Activated naive CD4-positive, alpha-beta T cell treated with anti-CD3 and anti-CD28 coated beads, Interleukin-2, amount 50 U/mL, for 72 hours (primary cell): Measurements from ENCODE around the gene CD38. TPM values are rescaled to one million over a fixed set of nuclear protein-coding genes. Genes with fewer than 3 reads are reported as not detected.
A peak's percentile ranks its signal among the peaks of the same experiment; 100 is the strongest.
"Not testable (repeated sequence)": the region's sequence is repeated elsewhere in the genome, so short reads cannot be mapped to it uniquely, and the experiment has no call there.

Source experiments
- ATAC-seq, 2 donors: fragments of 150-1000 bp; cut with Tn5 transposase; 2 replicates each; pipeline ENCODE4 v1.10.0; 2021; ENCODE audit warnings: mild to moderate bottlenecking in 2 of 2, moderate library complexity in 2 of 2
- DNase-seq, 2 donors: peaks; one replicate each; pipeline ENCODE4 v3.0.0; 2021 to 2022; ENCODE audit warnings: low spot score in 2 of 2
- H3K27ac Mint-ChIP-seq, 2 donors: one replicate each; pipeline ENCODE4 v1.8.0; 2022; ENCODE audit warnings: mild to moderate bottlenecking in 2 of 2, mixed read lengths in 2 of 2
- H3K36me3 Mint-ChIP-seq, 2 donors: one replicate each; pipeline ENCODE4 v1.8.0; 2022; ENCODE audit warnings: mixed read lengths in 2 of 2
- H3K9me3 Mint-ChIP-seq, 2 donors: one replicate each; pipeline ENCODE4 v1.8.0; 2022; ENCODE audit warnings: mixed read lengths in 2 of 2
- total RNA-seq, 2 donors: library from RNA; stranded (reverse); gene quantifications; one replicate each; pipeline ENCODE4 v1.2.3, GENCODE V29; 2022

The CD38 gene
- total RNA-seq, 2 donors from 2014 or later: 10.7 to 32.8 TPM

DNA sequence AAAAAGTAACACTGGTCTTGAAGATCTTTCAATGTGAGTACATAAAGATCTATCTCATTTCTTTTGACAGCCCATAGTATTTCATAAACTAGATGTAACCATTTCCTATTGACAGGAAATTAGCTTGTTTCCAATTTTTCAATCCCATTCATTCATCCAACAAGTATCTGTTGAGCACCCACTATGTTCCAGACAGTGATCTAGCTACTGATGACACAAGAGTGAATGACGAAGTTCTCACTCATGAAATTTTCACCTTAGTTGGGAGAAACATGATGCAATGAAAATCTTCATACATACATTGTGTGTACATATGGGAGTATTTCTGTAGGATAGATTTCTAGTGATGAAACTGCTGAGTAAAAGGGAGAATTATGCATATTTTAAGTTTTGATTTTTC lies 1.7 kb downstream of the CD38 start:
- DNase-seq: no peak
- peaks cover 9 to 45% of the 10 kb centered on the region in 2 donors for H3K36me3 Mint-ChIP-seq
- ATAC-seq: no peak
- H3K27ac Mint-ChIP-seq: peak overlapping the region; percentile 78 to 81
- H3K9me3 Mint-ChIP-seq: no peaks in the 10 kb centered on the region

DNA sequence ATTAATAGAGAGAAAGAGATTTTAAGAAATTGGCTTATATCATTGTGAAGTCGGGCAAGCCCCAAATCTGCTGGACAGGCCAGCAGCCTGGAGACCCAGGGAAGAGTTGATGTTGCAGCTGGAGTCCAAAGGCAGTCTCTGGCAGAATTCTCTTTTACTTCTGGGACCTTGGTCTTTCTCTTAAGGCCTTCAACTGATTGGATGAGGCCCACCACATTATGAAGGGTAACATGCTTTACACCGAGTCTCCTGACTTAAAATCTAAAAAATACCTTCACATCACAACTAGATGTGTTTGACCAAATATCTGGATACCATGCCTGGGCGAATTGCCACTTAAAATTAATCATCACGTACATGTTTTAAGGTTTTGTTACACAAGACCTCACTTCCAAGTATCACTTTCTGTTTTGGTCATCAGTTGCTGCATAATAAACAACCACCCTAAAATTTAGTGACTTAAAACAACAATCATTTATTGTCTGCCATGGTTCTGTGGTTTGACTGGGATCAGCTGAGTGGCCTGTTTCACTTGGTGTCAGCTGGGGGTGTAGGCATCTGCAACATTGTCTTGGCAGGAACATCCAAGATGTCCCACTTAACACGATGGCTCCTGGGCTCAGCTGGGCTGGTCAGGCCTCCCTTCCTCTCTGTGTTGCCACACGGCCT lies 3.4 kb downstream of the CD38 start:
- DNase-seq (no peak), ATAC-seq (peak in 1 of 2 donors; percentile 66)
- Mint-ChIP-seq H3K36me3 (peaks cover 22 to 61% of the 10 kb centered on the region in 2 donors), H3K9me3 (no peaks in the 10 kb centered on the region), H3K27ac (peak overlapping the region; percentile 3 to 59)

DNA sequence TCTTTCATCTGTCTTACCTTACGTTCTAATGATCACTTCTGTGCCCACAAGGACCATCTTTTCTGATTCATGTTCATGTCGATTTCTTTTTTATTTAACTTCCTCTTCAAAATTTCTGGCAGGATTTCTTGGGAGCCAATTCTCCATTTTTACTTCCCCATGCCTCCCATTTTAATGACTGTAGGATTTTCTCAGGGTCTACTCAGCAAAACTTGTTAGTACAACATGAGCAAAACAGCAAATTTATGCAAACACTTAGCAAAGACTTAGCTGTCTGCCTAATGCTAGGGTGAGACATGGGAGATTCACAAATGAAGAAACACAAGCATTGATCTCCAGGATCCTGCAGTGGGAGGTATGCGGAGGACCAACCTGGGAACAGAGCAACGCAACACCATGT lies 5.5 kb downstream of the CD38 start:
- DNase-seq: no peak
- ATAC-seq: no peak
- peaks cover 28 to 77% of the 10 kb centered on the region in 2 donors for H3K36me3 Mint-ChIP-seq
- H3K27ac Mint-ChIP-seq: no peak overlapping the region
- H3K9me3 Mint-ChIP-seq: no peaks in the 10 kb centered on the region

DNA sequence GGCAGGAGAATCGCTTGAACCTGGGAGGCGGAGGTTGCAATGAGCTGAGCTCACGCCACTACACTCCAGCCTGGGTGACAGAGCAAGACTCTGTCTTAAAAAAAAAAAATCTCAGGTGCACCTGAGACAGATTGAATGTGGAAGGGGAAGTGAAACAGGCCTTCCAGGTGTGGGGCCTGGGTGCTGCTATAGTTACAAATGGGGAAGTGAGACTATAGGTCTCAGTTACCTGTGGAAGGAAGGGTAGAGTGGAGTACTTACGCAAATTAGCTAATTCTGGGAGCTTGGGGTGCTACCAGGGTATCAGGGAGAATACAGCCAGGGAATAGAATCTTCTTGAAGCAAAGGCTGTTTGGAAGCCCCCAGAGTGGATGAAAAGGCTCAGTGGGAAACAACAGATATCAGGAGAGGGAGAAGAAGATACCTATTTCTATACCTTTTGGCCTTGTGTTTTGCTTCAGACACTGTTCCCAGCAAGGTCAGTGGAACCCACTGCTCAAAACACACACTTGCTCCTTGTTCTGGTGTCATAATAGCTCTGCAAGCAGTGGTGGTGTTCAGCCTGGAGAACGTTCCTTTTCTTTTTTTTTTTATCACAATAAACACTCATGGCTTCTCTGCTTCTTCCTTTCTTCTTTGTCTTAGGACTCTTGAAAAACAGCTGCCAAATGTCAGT lies 7.0 kb downstream of the CD38 start:
- peak overlapping the region in 1 of 2 donors; percentile 44 for H3K27ac Mint-ChIP-seq
- H3K9me3 Mint-ChIP-seq: no peaks in the 10 kb centered on the region
- peaks cover 28 to 72% of the 10 kb centered on the region in 2 donors for H3K36me3 Mint-ChIP-seq
- ATAC-seq (no peak), DNase-seq (no peak)

DNA sequence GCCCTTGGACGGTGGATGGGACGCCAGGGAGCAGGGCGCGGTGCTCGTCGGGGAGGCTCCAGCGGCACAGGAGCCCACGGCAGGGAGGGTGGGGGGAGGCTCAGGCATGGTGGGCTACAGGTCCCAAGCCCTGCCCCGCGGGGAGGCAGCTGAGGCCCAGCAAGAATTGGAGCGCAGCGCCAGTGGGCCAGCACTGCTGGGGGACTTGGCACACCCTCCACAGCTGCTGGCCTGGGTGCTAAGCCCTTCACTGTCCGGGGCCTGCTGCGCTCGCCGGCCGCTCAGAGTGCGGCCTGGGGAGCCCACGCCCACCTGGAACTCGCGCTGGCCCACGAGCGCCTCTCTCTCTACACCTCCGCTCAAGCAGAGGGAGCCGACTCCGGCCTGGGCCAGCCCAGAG lies 8.6 kb downstream of the CD38 start:
- H3K27ac Mint-ChIP-seq: no peak overlapping the region
- DNase-seq (no peak), ATAC-seq (no peak)
- no peaks in the 10 kb centered on the region for H3K9me3 Mint-ChIP-seq
- H3K36me3 Mint-ChIP-seq: peaks cover 28 to 63% of the 10 kb centered on the region in 2 donors

DNA sequence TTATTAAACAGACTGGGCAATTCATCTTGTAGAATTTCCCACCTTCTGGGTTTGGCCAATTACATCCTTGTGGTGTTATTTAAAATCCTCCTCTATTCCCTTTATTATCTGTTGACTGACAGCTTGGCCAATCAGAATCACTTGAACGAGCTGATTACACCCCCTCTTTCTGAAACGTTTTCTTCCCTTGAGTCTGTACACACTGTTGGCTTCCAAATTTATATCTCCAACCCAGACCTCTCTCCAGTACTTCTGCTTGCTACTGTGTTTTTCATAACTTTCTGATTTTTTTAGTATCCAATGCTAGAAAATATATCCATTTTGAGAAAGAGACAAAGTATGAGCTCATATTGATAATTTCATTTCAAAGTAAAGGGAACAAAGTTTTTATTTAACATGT lies 14.8 kb downstream of the CD38 start:
- H3K36me3 Mint-ChIP-seq: peaks cover 5 to 16% of the 10 kb centered on the region in 2 donors

DNA sequence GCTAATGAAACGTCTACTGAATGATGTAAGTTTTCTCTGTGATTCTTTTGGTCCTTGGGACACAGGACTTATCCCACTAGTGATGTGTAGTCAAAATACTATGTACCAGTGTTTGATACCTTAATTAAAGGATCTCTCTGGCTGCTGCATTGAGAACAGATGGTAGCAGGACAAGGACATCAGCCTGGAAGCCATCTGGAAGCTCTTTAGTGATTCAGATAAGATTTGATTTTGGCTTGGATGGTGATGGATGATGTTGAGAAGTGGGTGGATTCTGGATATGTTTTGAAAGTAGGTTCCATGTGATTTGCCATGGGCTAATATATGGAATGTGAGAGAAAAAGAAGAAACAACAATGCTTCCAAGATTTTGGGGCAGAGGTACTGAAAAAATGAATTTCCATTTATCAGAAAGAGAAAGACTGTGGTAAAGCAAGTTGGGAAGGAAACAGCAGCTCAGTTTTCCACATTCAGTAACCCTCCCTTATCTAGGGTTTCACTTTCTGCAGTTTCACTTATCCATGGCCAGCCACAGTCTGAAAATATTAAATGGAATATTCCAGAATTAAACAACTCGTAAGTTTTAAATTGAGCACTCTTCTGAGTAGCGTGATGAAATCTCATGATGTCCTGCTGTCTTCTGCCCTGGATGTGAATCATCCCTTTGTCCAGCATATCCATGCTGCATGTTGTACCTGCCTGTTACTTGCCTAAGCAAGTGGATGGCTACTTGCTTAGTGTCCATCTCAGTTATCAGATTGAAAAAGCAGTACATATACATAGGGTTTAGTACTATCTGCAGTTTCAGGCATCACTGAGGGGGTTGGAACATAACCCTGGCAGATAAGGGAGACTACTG lies 15.6 kb downstream of the CD38 start:
- ATAC-seq: peak in 1 of 2 donors; percentile 8
- H3K36me3 Mint-ChIP-seq: peaks cover 0 to 10% of the 10 kb centered on the region in 2 donors

More for the DNA sequence above, 14.8 kb downstream of the CD38 start:
- DNase-seq (no peak), ATAC-seq (no peak)
- Mint-ChIP-seq H3K9me3 (no peaks in the 10 kb centered on the region), H3K27ac (no peak overlapping the region)

DNA sequence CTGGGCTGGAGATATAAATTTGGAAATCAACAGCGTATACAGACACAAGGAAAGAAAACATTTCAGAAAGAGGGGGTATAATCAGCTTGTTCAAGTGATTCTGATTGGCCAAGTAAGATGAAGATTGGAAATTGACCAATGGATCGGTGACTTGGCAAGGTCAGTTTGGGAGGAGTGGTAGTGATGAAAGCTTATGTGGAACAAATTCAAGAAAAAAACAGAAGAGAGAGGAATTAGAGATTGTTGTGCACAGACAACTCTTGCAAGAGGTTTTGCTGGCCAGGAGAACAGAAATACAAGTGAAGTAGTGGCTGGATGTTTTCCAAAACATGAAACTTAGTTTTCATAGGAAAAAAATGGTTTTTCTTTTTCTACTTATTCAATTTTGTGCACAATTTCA lies 16.3 kb downstream of the CD38 start:
- peaks cover 0 to 16% of the 10 kb centered on the region in 2 donors for H3K36me3 Mint-ChIP-seq
- no peaks in the 10 kb centered on the region for H3K9me3 Mint-ChIP-seq
- peak overlapping the region in 1 of 2 donors; percentile 91 for H3K27ac Mint-ChIP-seq
- ATAC-seq (peak in 1 of 2 donors; percentile 32), DNase-seq (no peak)

More for the DNA sequence above, 15.6 kb downstream of the CD38 start:
- no peak for DNase-seq
- Mint-ChIP-seq H3K27ac (peak overlapping the region in 1 of 2 donors; percentile 0), H3K9me3 (no peaks in the 10 kb centered on the region)

DNA sequence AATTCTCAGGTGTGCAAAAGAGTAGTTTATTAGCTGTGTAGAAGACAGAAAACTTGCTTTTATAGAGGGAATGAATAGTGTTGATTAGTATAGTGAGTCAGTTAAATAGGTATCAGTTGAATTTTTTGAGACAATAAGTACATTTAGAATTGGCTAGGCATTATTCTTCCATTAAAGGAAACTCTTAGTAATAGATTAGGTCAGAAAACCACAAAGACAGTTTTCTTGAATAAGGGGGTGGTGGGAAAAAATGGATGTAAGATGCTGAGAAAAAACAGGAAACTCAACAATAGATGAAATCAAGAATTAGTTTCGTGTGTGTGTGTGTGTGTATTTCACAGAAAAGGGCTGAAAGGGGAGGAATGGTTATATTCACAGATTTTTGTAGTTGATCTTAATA lies 16.8 kb downstream of the CD38 start:
- Mint-ChIP-seq H3K27ac (peak overlapping the region; percentile 24 to 91), H3K36me3 (peaks cover 0 to 21% of the 10 kb centered on the region in 2 donors), H3K9me3 (no peaks in the 10 kb centered on the region)
- DNase-seq (no peak), ATAC-seq (peak; percentile 57 to 85)

DNA sequence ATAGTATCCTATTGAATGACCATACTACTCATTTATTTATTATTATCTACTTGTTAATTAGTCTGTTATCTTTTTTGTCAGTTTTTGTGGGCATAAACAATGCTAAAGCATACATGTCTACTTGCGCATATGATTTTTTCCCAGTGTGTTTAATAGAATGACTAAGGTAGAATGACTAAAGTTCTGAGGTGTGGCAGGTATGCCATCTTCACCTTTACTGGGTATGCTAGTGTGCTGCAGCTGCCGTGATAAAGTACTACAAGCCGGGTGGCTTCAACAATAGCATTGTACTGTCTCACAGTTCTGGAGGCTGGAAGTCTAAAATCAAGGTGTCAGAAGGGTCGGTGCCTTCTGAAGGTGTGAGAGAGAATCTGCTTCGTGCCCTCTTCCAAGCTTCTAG lies 19.2 kb downstream of the CD38 start:
- ATAC-seq (no peak), DNase-seq (no peak)
- Mint-ChIP-seq H3K9me3 (peaks cover 0 to 4% of the 10 kb centered on the region in 2 donors), H3K36me3 (peaks cover 0 to 32% of the 10 kb centered on the region in 2 donors), H3K27ac (no peak overlapping the region)

DNA sequence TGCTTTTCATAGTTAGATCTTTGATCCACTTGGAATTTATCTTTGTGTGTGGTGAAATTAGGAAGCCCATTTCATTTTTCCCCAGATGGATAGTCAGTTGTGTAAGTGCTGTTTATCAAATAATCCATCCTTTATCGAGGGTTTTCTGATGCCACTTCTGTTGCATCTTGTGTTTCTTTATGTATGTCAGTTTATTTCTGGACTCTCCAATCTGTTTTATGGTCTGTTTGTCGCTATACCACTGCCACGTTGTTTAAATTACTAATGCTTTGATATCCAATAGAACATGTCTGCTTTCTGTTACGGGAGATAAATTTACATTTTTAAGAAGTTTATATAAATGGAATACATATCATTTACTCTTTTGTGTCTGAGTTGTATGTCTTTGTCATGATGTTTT lies 21.0 kb downstream of the CD38 start:
- H3K27ac Mint-ChIP-seq: no peak overlapping the region
- ATAC-seq: no peak
- H3K36me3 Mint-ChIP-seq: peaks cover 0 to 21% of the 10 kb centered on the region in 2 donors
- peaks cover 0 to 4% of the 10 kb centered on the region in 2 donors for H3K9me3 Mint-ChIP-seq
- no peak for DNase-seq

DNA sequence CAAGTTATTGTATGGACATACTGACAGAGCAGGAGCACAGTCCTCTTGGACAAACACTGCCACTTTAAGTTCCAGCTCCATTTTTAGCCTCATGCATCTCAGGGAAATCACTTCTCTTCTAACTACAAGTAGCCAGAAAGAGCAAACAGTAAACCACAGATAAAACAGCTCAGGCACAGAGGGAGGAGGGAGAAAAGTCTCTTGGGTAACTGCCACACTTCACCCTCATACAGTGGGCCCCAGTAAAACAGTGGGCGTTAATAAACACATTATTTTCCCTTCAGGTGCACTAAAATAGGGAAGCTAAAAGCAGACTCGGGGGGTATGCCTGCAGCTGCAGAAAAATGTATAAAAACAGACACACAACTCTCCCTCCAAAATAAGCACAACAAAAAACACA lies 21.6 kb downstream of the CD38 start:
- no peak overlapping the region for H3K27ac Mint-ChIP-seq
- peaks cover 0 to 4% of the 10 kb centered on the region in 2 donors for H3K9me3 Mint-ChIP-seq
- H3K36me3 Mint-ChIP-seq: peaks cover 0 to 21% of the 10 kb centered on the region in 2 donors
- DNase-seq: no peak
- ATAC-seq: no peak

DNA sequence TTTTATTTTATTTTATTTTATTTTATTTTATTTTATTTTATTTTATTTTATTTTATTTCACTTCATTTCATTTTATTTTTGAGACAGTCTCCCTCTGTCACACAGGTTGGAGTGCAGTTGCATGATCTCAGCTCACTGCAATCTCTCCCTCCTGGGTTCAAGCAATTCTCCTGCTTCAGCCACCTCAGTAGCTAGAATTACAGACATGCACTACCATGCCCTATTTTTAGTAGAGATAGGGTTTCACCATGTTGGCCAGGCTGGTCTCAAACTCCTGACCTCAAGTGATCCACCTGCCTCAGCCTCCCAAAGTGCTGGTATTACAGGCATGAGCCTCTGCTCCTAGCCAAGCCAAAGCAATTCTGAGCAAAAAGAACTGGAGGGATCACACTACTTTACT lies 24.4 kb downstream of the CD38 start:
- DNase-seq, ATAC-seq, H3K9me3 Mint-ChIP-seq, H3K27ac Mint-ChIP-seq: not testable (repeated sequence)
- H3K36me3 Mint-ChIP-seq: peaks cover 0 to 21% of the 10 kb centered on the region in 2 donors

DNA sequence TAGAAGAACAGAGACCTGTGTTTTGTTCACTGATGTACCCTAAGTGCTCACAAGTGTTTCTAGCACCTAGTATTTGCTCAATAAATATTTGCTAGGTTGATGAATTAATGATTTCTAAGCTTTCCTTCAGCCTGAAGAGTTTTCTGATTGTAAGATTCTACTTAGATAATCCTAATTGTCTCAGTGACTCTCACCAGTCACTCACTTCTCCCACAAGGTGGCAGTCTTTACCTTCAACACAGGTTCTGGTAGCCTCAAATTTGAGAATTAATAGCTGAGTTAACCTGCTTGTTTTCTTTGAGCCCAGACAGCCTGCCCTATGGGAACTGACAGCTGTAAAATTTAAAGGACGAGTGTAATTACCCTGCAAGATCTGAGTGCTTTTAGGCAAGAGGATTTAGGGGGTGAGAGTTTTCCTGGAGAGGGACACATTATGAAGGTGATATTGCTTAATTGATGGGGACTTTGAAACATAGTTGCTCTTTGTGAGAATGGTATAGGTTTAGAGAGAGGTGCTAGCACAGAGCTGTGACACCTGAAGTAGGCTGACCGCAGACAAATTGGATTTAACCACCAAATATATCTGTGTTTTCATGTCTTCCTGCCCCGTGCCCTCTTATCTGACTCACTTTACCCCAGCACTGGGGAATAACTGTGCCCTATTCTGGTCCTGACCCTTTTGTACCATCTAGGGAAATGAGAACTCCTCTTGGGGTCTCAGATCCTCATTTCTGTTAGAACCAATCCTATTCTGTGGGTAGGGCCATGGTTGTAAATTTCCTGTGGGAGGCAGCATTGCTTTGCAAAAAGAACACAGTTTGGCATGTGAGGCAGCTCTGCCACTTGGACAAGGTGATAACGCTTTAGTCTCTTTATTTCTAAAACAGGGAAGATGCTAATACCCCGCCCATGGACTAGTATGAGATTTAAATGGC lies 27.7 kb downstream of the CD38 start:
- Mint-ChIP-seq H3K27ac (no peak overlapping the region), H3K36me3 (peaks cover 0 to 8% of the 10 kb centered on the region in 2 donors), H3K9me3 (peaks cover 0 to 6% of the 10 kb centered on the region in 2 donors)
- ATAC-seq (peak; percentile 60 to 70), DNase-seq (peak in 1 of 2 donors; percentile 40)

DNA sequence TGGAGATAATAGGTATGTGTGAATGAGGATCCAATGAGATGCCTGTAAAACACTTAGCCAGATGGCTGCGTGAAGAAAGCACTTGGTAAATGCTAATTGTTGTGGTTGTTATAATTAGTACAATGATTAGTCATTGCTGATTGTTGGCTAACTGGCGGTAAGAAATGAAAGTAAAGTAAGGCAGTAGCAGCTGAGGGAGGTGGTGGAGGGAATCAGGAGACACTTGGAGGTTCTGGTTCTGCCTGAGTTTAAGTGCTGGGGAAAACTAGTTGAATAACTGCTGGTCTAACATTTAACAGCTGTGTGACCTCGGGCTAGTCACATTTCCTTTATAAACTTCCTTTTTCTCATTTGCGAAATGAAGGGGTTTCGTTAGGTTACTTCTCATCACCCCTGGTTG lies 30.9 kb downstream of the CD38 start:
- Mint-ChIP-seq H3K9me3 (peaks cover 0 to 6% of the 10 kb centered on the region in 2 donors), H3K27ac (peak overlapping the region; percentile 25 to 34), H3K36me3 (peaks cover 0 to 11% of the 10 kb centered on the region in 2 donors)
- no peak for DNase-seq
- peak; percentile 52 to 55 for ATAC-seq

DNA sequence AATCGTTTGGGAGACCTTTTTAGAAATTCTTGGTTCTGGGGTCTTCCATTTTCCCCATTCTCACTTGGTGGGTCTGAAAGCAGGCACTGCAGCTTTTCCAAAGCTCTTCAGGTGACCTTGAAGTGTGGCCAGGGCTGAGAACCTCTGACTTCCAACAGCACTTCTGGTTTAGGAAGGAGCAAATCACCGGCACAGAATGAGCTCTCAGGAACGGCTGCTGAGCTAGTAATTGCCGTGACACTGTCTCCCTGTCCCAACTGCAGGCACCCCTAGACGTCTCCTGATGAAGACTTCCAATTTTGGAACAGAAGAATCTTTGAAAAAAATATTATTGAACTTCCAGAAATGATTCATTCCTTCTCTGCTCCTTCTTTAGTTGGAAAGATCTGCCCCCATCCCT lies 31.3 kb downstream of the CD38 start:
- Mint-ChIP-seq H3K27ac (peak overlapping the region; percentile 25 to 34), H3K36me3 (peaks cover 0 to 11% of the 10 kb centered on the region in 2 donors), H3K9me3 (peaks cover 0 to 6% of the 10 kb centered on the region in 2 donors)
- DNase-seq (no peak), ATAC-seq (no peak)
